CD8-positive, alpha-beta memory T cell (primary cell): ENCODE measurements around the gene ARHGEF5. TPM values are rescaled to one million over a fixed set of nuclear protein-coding genes. Genes with fewer than 3 reads are reported as not detected.
"Not testable (repeated sequence)": the region's sequence is repeated elsewhere in the genome, so short reads cannot be mapped to it uniquely, and the experiment has no call there.

Experiments
- CTCF ChIA-PET: fragments of 350-600 bp; sonication (Branson Sonifier 250); formaldehyde crosslinking; loops from one replicate; lab custom pipeline; 2021; ENCODE audit warnings: antibody characterized with exemption; lab: Charles Lee
- POLR2A ChIA-PET: fragments of 350-600 bp; sonication (Branson Sonifier 250); formaldehyde crosslinking; loops from one replicate; lab custom pipeline; 2021; ENCODE audit warnings: antibody characterized with exemption; lab: Charles Lee
- DNase-seq, 5 donors: peaks; one replicate each; pipeline versions ENCODE4 v3.0.0 to v3.0.0-alpha.2; 2020 to 2022; ENCODE audit warnings: mixed read lengths in 1 of 5
- H3K27ac ChIP-seq: one replicate; pipeline ENCODE4 v1.7.0; 2013; ENCODE audit warnings: low read depth, mild to moderate bottlenecking, low read length, moderate library complexity
- H3K27me3 ChIP-seq: 2 replicates; pipeline ENCODE4 v1.7.0; 2013; ENCODE audit warnings: low read length, mild to moderate bottlenecking; ENCODE audit not compliant: insufficient read depth, poor library complexity, severe bottlenecking
- H3K36me3 ChIP-seq: 2 replicates; pipeline ENCODE4 v1.7.0; 2013; ENCODE audit warnings: mild to moderate bottlenecking, low read length, moderate library complexity; ENCODE audit not compliant: insufficient read depth
- H3K4me1 ChIP-seq: 2 replicates; pipeline ENCODE4 v1.7.0; 2013; ENCODE audit warnings: mild to moderate bottlenecking, low read length, moderate library complexity; ENCODE audit not compliant: insufficient read depth
- H3K4me3 ChIP-seq: 2 replicates; pipeline ENCODE4 v1.7.0; 2013; ENCODE audit warnings: mild to moderate bottlenecking, low read length
- H3K9me3 ChIP-seq: 2 replicates; pipeline ENCODE4 v1.7.0; 2013; ENCODE audit warnings: mild to moderate bottlenecking, low read length
- H3K27ac Mint-ChIP-seq, 8 donors: one replicate each; pipeline ENCODE4 v1.8.0; 2020 to 2021; ENCODE audit warnings: mixed read lengths in 8 of 8, mild to moderate bottlenecking in 6 of 8, inconsistent platforms in 3 of 8, moderate library complexity in 3 of 8
- H3K27me3 Mint-ChIP-seq, 2 donors: one replicate each; pipeline ENCODE4 v1.8.0; 2020 to 2021; ENCODE audit warnings: mixed read lengths in 2 of 2, mild to moderate bottlenecking in 1 of 2, moderate library complexity in 1 of 2
- H3K36me3 Mint-ChIP-seq, 3 donors: one replicate each; pipeline ENCODE4 v1.8.0; 2020 to 2021; ENCODE audit warnings: mixed read lengths in 3 of 3, inconsistent platforms in 1 of 3, mild to moderate bottlenecking in 1 of 3
- H3K4me1 Mint-ChIP-seq, 3 donors: one replicate each; pipeline ENCODE4 v1.8.0; 2020 to 2021; ENCODE audit warnings: mixed read lengths in 3 of 3, inconsistent platforms in 1 of 3, mild to moderate bottlenecking in 1 of 3
- H3K4me3 Mint-ChIP-seq, 7 donors: one replicate each; pipeline ENCODE4 v1.8.0; 2020 to 2021; ENCODE audit warnings: mixed read lengths in 7 of 7, mild to moderate bottlenecking in 6 of 7, moderate library complexity in 4 of 7, inconsistent platforms in 2 of 7
- H3K9me3 Mint-ChIP-seq, 5 donors: one replicate each; pipeline ENCODE4 v1.8.0; 2020 to 2022; ENCODE audit warnings: mixed read lengths in 5 of 5, mild to moderate bottlenecking in 3 of 5, moderate library complexity in 2 of 5, inconsistent platforms in 1 of 5
- polyA plus RNA-seq: library from polyadenylated mRNA; unstranded; fragments of 300-500 nt; fragmentation: Illumina TruSeq; gene quantifications from one replicate; pipeline ENCODE4 v1.2.3, GENCODE V29; 2021
- total RNA-seq, 2 experiments: library from RNA; stranded (reverse); gene quantifications; one replicate each; pipeline ENCODE4 v1.2.3, GENCODE V29; 2021

ARHGEF5 gene
- total and polyA plus RNA-seq, 3 experiments from 2014 or later: 3.0 to 11.4 (median 10.3) TPM

- Mint-ChIP-seq H3K4me1 (no peaks in the 10 kb centered on the region), H3K9me3 (peaks cover 0 to 7% (median 1%) of the 10 kb centered on the region in 5 donors), H3K27ac (no peak overlapping the region), H3K4me3 (no peak overlapping the region), H3K36me3 (no peaks in the 10 kb centered on the region), H3K27me3 (peaks cover 3 to 20% of the 10 kb centered on the region in 2 donors)
- no peak for DNase-seq
- Histone ChIP-seq H3K36me3 (no peaks in the 10 kb centered on the region), H3K9me3 (no peaks in the 10 kb centered on the region), H3K27me3 (no peaks in the 10 kb centered on the region), H3K4me1 (no peaks in the 10 kb centered on the region), H3K4me3 (no peak overlapping the region), H3K27ac (no peak overlapping the region)
- ChIA-PET CTCF (no interaction called here), POLR2A (no interaction called here)
Measured at GRCh38 chr7:144415858-144416257, 60.7 kb downstream of the ARHGEF5 start.

GRCh38 chr7:144416341-144416740 is 61.1 kb downstream of the ARHGEF5 start:
- Histone ChIP-seq H3K4me3 (no peak overlapping the region), H3K27ac (no peak overlapping the region), H3K4me1 (no peaks in the 10 kb centered on the region), H3K36me3 (no peaks in the 10 kb centered on the region), H3K27me3 (no peaks in the 10 kb centered on the region), H3K9me3 (no peaks in the 10 kb centered on the region)
- Mint-ChIP-seq H3K27ac (no peak overlapping the region), H3K27me3 (peaks cover 3 to 18% of the 10 kb centered on the region in 2 donors), H3K4me1 (no peaks in the 10 kb centered on the region), H3K4me3 (no peak overlapping the region), H3K36me3 (no peaks in the 10 kb centered on the region), H3K9me3 (peaks cover 0 to 7% (median 1%) of the 10 kb centered on the region in 5 donors)
- DNase-seq: no peak
- POLR2A ChIA-PET: no interaction called here
- CTCF ChIA-PET: no interaction called here

GRCh38 chr7:144418931-144419330 is 63.7 kb downstream of the ARHGEF5 start:
- H3K36me3 Mint-ChIP-seq: not testable (repeated sequence)

GRCh38 chr7:144427539-144427938 is 72.3 kb downstream of the ARHGEF5 start:
- H3K4me1 ChIP-seq, H3K27ac ChIP-seq, DNase-seq, H3K36me3 Mint-ChIP-seq, H3K4me3 Mint-ChIP-seq, H3K27ac Mint-ChIP-seq, H3K9me3 ChIP-seq, H3K4me1 Mint-ChIP-seq, H3K27me3 ChIP-seq, H3K27me3 Mint-ChIP-seq, POLR2A ChIA-PET, CTCF ChIA-PET, H3K4me3 ChIP-seq, H3K36me3 ChIP-seq: not testable (repeated sequence)
- peaks cover 0 to 18% (median 9%) of the 10 kb centered on the region in 5 donors for H3K9me3 Mint-ChIP-seq

More at GRCh38 chr7:144418931-144419330, 63.7 kb downstream of the ARHGEF5 start:
- H3K9me3 Mint-ChIP-seq, H3K27me3 ChIP-seq, H3K4me3 ChIP-seq, POLR2A ChIA-PET, H3K27ac Mint-ChIP-seq, DNase-seq, H3K4me3 Mint-ChIP-seq, H3K27ac ChIP-seq, H3K4me1 ChIP-seq, CTCF ChIA-PET, H3K36me3 ChIP-seq, H3K9me3 ChIP-seq, H3K4me1 Mint-ChIP-seq: not testable (repeated sequence)
- peaks cover 3 to 30% of the 10 kb centered on the region in 2 donors for H3K27me3 Mint-ChIP-seq

GRCh38 chr7:144428431-144428830 is 73.2 kb downstream of the ARHGEF5 start:
- H3K9me3 ChIP-seq: no peaks in the 10 kb centered on the region
- ChIA-PET CTCF (no interaction called here), POLR2A (no interaction called here)
- H3K36me3 ChIP-seq: no peaks in the 10 kb centered on the region
- H3K27me3 Mint-ChIP-seq: peaks cover 0 to 6% of the 10 kb centered on the region in 2 donors
- no peak overlapping the region for H3K27ac Mint-ChIP-seq
- H3K4me1 ChIP-seq: no peaks in the 10 kb centered on the region
- no peaks in the 10 kb centered on the region for H3K4me1 Mint-ChIP-seq
- peaks cover 0 to 18% (median 9%) of the 10 kb centered on the region in 5 donors for H3K9me3 Mint-ChIP-seq
- H3K4me3 ChIP-seq: no peak overlapping the region
- H3K27ac ChIP-seq: no peak overlapping the region
- no peaks in the 10 kb centered on the region for H3K27me3 ChIP-seq
- no peak for DNase-seq
- H3K4me3 Mint-ChIP-seq: no peak overlapping the region
- peaks cover 0 to 9% (median 0%) of the 10 kb centered on the region in 3 donors for H3K36me3 Mint-ChIP-seq

Other genes starting within 250 kb of the ARHGEF5 start
- gene OR2A2, start 245.8 kb upstream of the ARHGEF5 start, total RNA-seq: not detected
- gene OR2A2, start 245.8 kb upstream of the ARHGEF5 start, polyA plus RNA-seq: not detected
- not detected for gene OR2A14, start 232.2 kb upstream of the ARHGEF5 start, total RNA-seq
- not detected for gene OR2A14, start 232.2 kb upstream of the ARHGEF5 start, polyA plus RNA-seq
- 1 to 10 TPM; 1.4 to 1.8 TPM for gene CTAGE4, start 171.9 kb upstream of the ARHGEF5 start, total RNA-seq
- gene CTAGE4, start 171.9 kb upstream of the ARHGEF5 start, polyA plus RNA-seq: 0.15 TPM
- gene ARHGEF35, start 159.6 kb upstream of the ARHGEF5 start, total RNA-seq: 1 to 10 TPM; 4.0 to 5.3 TPM
- gene ARHGEF35, start 159.6 kb upstream of the ARHGEF5 start, polyA plus RNA-seq: 1.6 TPM
- gene OR2A42, start 115.8 kb upstream of the ARHGEF5 start, total RNA-seq: not detected
- gene OR2A42, start 115.8 kb upstream of the ARHGEF5 start, polyA plus RNA-seq: not detected
- gene OR2A7, start 90.6 kb upstream of the ARHGEF5 start, total RNA-seq: 1 to 10 TPM; 1.1 to 1.7 TPM
- gene OR2A7, start 90.6 kb upstream of the ARHGEF5 start, polyA plus RNA-seq: 0.45 TPM
- gene CTAGE8, start 86.1 kb upstream of the ARHGEF5 start, total RNA-seq: under 1 TPM; 0.58 to 0.77 TPM
- gene CTAGE8, start 86.1 kb upstream of the ARHGEF5 start, polyA plus RNA-seq: 0.60 TPM
- gene OR2A1, start 43.0 kb upstream of the ARHGEF5 start, total RNA-seq: not detected
- not detected for gene OR2A1, start 43.0 kb upstream of the ARHGEF5 start, polyA plus RNA-seq
- not detected for gene NOBOX, start 48.3 kb downstream of the ARHGEF5 start, total RNA-seq
- not detected for gene NOBOX, start 48.3 kb downstream of the ARHGEF5 start, polyA plus RNA-seq